ENCODE measurements around the gene NRDE2.

The NRDE2 gene

GRCh38 chr14:90281261-90281660 is 50.5 kb downstream of the NRDE2 start:
- H3K27ac ChIP-seq, result no peak overlapping the region
- no peak for TF ChIP-seq ZFX (IDR thresholded peaks at IDR 0.05)
- no peak for TF ChIP-seq CTCF (conservative IDR thresholded peaks at IDR 0.05)

- TF ChIP-seq ZFX (IDR thresholded peaks at IDR 0.05) (no peak), CTCF (conservative IDR thresholded peaks at IDR 0.05) (no peak)
- no peak overlapping the region for H3K27ac ChIP-seq
Observed at GRCh38 chr14:90280096-90280495, 51.6 kb downstream of the NRDE2 start.

GRCh38 chr14:90278199-90279175 is 53.3 kb downstream of the NRDE2 start:
- H3K27ac ChIP-seq, result no peak overlapping the region
- TF ChIP-seq CTCF (conservative IDR thresholded peaks at IDR 0.05) (no peak), ZFX (IDR thresholded peaks at IDR 0.05) (no peak)

GRCh38 chr14:90277581-90278198 is 54.1 kb downstream of the NRDE2 start:
- TF ChIP-seq CTCF (conservative IDR thresholded peaks at IDR 0.05), result no peak
- TF ChIP-seq ZFX (IDR thresholded peaks at IDR 0.05), result no peak
- no peak overlapping the region for H3K27ac ChIP-seq

- H3K27ac ChIP-seq, result no peak overlapping the region
- TF ChIP-seq ZFX (IDR thresholded peaks at IDR 0.05) (no peak), CTCF (conservative IDR thresholded peaks at IDR 0.05) (no peak)
Observed at GRCh38 chr14:90276646-90277367, 54.9 kb downstream of the NRDE2 start.

- no peak overlapping the region for H3K27ac ChIP-seq
Observed at GRCh38 chr14:90275820-90276219, 55.9 kb downstream of the NRDE2 start.

More at GRCh38 chr14:90275820-90276219, 55.9 kb downstream of the NRDE2 start:
- TF ChIP-seq CTCF (conservative IDR thresholded peaks at IDR 0.05), result no peak
- no peak for TF ChIP-seq ZFX (IDR thresholded peaks at IDR 0.05)
